ENCODE measurements around the gene SMKR1. TPM values are rescaled to one million over a fixed set of nuclear protein-coding genes. Genes with fewer than 3 reads are reported as not detected.

The SMKR1 gene
- total RNA-seq, 4 donors from 2014 or later, result not detected

DNA sequence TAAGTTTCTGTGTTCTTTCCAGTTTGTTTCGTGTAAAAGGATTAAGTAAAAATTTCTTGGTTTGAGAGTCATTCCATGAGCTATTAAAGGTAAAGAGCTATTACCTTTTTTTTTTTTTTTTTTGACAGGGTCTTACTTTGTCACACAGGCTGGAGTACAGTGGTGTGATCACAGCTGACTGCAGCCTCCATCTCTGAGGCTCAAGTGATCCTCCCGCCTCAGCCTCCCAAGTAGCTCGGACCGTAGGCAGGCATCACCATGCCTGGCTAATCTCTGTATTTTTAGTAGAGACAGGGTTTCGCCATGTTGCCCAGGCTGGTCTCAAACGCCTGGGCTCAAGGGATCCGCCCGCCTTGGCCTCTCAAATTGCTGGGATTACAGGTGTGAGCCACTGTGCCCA lies 1.4 kb downstream of the SMKR1 start:
- Histone ChIP-seq H3K4me3 (no peak overlapping the region), H3K27ac (no peak overlapping the region), H3K27me3 (no peaks in the 10 kb centered on the region), H3K36me3 (no peaks in the 10 kb centered on the region), H3K4me1 (peaks cover 0 to 7% of the 10 kb centered on the region in 2 donors), H3K9me3 (no peaks in the 10 kb centered on the region)
- in situ Hi-C loops (cut with MboI; ENCODE audit: low sequenced_read_pairs in 4 of 4) (no loop called here), intact Hi-C loops (cut with DNase I; ENCODE audit: low total_unique reads) (loop anchor here (10.0 kb wide), 1 partner anchor 141 kb away; no protein-coding TSS in a partner anchor)
- TF ChIP-seq, protein P1, sequence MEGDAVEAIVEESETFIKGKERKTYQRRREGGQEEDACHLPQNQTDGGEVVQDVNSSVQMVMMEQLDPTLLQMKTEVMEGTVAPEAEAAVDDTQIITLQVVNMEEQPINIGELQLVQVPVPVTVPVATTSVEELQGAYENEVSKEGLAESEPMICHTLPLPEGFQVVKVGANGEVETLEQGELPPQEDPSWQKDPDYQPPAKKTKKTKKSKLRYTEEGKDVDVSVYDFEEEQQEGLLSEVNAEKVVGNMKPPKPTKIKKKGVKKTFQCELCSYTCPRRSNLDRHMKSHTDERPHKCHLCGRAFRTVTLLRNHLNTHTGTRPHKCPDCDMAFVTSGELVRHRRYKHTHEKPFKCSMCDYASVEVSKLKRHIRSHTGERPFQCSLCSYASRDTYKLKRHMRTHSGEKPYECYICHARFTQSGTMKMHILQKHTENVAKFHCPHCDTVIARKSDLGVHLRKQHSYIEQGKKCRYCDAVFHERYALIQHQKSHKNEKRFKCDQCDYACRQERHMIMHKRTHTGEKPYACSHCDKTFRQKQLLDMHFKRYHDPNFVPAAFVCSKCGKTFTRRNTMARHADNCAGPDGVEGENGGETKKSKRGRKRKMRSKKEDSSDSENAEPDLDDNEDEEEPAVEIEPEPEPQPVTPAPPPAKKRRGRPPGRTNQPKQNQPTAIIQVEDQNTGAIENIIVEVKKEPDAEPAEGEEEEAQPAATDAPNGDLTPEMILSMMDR (IDR thresholded peaks at IDR 0.05 in 4 of 5, conservative IDR thresholded peaks at IDR 0.05 in 1 of 5), result no peak
- TF ChIP-seq POLR2A (IDR thresholded peaks at IDR 0.05), result no peak
- ATAC-seq (no peak), DNase-seq (no peak)

DNA sequence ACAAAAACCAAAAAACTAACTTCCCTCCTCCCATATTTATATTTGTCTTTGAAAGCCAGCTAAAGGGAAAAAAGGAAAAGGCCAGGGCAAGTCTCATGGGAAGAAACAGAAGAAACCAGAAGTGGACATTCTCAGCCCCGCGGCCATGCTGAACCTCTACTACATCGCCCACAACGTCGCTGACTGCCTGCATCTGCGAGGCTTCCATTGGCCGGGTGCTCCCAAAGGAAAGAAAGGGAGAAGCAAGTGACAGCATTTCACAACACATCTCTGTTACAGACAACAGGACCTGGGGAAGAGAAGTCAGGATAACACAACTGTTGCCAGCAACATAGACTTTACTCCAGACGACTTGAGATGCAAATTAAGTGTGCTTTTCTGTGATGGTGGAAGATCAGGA lies 9.9 kb downstream of the SMKR1 start:
- in situ Hi-C loops (cut with MboI; ENCODE audit: low sequenced_read_pairs in 4 of 4), result no loop called here

DNA sequence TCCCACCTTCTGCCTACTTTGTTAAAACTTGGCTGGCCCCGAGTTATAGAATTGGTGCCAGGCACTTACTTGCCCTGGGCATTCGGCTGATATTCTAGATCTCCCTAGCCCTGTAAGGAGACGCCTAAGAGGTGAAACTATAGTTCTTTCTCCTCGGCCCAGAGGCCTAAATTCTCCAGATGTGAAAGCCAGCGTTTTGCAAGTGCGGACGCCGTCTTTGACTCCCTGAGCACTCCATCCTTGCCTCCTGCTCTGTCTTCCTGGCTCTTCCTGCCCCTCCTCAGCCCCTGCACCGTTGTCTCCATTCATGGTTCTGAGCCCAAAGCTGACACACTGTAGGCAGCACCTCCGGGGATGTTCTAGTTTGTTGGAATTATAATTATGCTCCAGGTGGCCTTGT lies 11.2 kb downstream of the SMKR1 start:
- no peaks in the 10 kb centered on the region for H3K9me3 ChIP-seq
- in situ Hi-C loops (cut with MboI; ENCODE audit: low sequenced_read_pairs in 4 of 4), result no loop called here

More for the DNA sequence above, 9.9 kb downstream of the SMKR1 start:
- no peaks in the 10 kb centered on the region for H3K27me3 ChIP-seq
- H3K9me3 ChIP-seq, result no peaks in the 10 kb centered on the region
- DNase-seq (no peak), ATAC-seq (no peak)
- intact Hi-C loops (cut with DNase I; ENCODE audit: low total_unique reads), result no loop called here
- H3K36me3 ChIP-seq, result no peaks in the 10 kb centered on the region
- H3K4me3 ChIP-seq, result no peak overlapping the region
- TF ChIP-seq POLR2A (IDR thresholded peaks at IDR 0.05), result no peak
- TF ChIP-seq, protein P1 (IDR thresholded peaks at IDR 0.05 in 4 of 5, conservative IDR thresholded peaks at IDR 0.05 in 1 of 5), result no peak
- H3K4me1 ChIP-seq, result no peaks in the 10 kb centered on the region
- H3K27ac ChIP-seq, result no peak overlapping the region

DNA sequence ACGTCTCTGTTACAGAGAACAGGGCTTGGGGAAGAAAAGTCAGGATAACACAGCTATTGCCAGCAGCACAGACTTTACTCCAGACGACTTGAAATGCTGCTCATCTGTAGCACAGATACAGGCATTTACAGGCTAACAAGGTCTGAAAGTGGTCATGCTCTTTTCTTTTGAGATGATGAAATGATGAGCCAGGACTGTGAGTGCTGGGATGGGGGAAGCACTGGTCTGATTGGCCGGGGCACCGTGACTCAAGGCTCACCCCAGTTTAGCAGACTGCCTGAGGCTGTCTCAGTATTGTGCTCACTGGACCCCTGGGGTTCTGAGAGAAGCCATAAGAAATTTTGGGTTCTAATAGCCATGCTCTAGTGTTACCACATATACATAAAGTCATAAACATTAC lies 12.4 kb downstream of the SMKR1 start:
- intact Hi-C loops (cut with DNase I; ENCODE audit: low total_unique reads) (no loop called here), in situ Hi-C loops (cut with MboI; ENCODE audit: low sequenced_read_pairs in 4 of 4) (no loop called here)
- H3K4me3 ChIP-seq, result no peak overlapping the region
- no peak for TF ChIP-seq POLR2A (IDR thresholded peaks at IDR 0.05)
- TF ChIP-seq, protein P1 (IDR thresholded peaks at IDR 0.05 in 4 of 5, conservative IDR thresholded peaks at IDR 0.05 in 1 of 5), result no peak
- no peaks in the 10 kb centered on the region for H3K4me1 ChIP-seq
- H3K27me3 ChIP-seq, result no peaks in the 10 kb centered on the region
- no peaks in the 10 kb centered on the region for H3K36me3 ChIP-seq
- DNase-seq, result no peak
- H3K27ac ChIP-seq, result no peak overlapping the region
- ATAC-seq, result no peak
- H3K9me3 ChIP-seq, result no peaks in the 10 kb centered on the region

More for the DNA sequence above, 11.2 kb downstream of the SMKR1 start:
- no peak for ATAC-seq
- no peaks in the 10 kb centered on the region for H3K27me3 ChIP-seq
- no peak overlapping the region for H3K27ac ChIP-seq
- intact Hi-C loops (cut with DNase I; ENCODE audit: low total_unique reads), result no loop called here
- H3K4me3 ChIP-seq, result no peak overlapping the region
- no peaks in the 10 kb centered on the region for H3K36me3 ChIP-seq
- DNase-seq, result no peak
- TF ChIP-seq, protein P1 (IDR thresholded peaks at IDR 0.05 in 4 of 5, conservative IDR thresholded peaks at IDR 0.05 in 1 of 5), result no peak
- no peak for TF ChIP-seq POLR2A (IDR thresholded peaks at IDR 0.05)
- no peaks in the 10 kb centered on the region for H3K4me1 ChIP-seq

DNA sequence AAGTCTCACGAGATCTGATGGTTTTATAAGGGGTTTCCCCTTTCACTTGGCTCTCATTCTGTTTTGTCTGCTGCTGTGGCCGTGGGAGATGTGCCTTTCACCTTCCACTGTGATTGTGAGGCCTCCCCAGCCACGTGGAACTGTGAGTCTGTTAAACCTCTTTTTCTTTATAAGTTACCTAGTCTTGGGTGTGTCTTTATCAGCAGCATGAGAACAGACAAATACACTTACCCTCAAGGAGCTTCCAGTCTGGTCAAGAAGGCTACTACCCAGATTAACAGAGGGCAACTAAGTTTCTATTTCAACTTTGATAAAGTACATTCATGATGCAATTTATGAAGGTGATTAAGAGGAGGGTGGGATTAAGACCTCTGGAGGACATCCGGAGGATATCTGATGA lies 13.1 kb downstream of the SMKR1 start:
- H3K9me3 ChIP-seq, result no peaks in the 10 kb centered on the region

More for the DNA sequence above, 13.1 kb downstream of the SMKR1 start:
- no peaks in the 10 kb centered on the region for H3K27me3 ChIP-seq
- in situ Hi-C loops (cut with MboI; ENCODE audit: low sequenced_read_pairs in 4 of 4) (no loop called here), intact Hi-C loops (cut with DNase I; ENCODE audit: low total_unique reads) (no loop called here)
- no peak for ATAC-seq
- no peak overlapping the region for H3K27ac ChIP-seq
- TF ChIP-seq, protein P1 (IDR thresholded peaks at IDR 0.05 in 4 of 5, conservative IDR thresholded peaks at IDR 0.05 in 1 of 5), result no peak
- no peak for TF ChIP-seq POLR2A (IDR thresholded peaks at IDR 0.05)
- H3K4me1 ChIP-seq, result no peaks in the 10 kb centered on the region
- no peak overlapping the region for H3K4me3 ChIP-seq
- DNase-seq, result no peak
- H3K36me3 ChIP-seq, result no peaks in the 10 kb centered on the region
